Measurements from ENCODE around the gene NKTR. TPM values are rescaled to one million over a fixed set of nuclear protein-coding genes. Genes with fewer than 3 reads are reported as not detected.
A peak's percentile ranks its signal among the peaks of the same experiment; 100 is the strongest.

NKTR gene
- total RNA-seq, 3 donors from 2014 or later: 132 to 214 (median 175) TPM

DNA sequence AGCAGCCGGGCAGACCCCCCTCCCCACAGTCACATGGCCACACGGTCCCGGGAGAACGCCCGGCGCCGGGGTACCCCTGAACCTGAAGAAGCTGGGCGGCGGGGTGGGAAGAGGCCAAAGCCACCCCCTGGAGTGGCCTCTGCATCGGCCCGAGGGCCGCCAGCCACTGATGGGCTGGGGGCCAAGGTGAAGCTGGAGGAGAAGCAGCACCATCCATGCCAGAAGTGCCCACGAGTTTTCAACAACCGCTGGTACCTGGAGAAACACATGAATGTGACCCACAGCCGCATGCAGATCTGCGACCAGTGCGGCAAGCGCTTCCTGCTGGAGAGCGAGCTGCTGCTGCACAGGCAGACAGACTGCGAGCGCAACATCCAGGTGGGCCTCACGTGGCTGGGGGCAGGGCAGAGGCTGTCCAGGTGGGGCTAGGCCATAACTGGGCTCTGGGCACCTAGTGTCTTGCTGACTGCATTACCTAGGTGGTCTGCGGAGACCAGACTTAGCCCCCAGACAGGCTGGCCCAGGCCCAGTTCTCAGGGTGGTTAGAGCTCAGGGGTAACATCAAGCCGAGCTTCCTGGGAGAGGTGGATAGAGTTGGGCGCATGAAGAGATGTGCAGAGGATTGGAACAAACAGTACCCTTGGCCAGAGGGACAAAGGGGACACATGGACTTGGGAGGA lies 59.1 kb downstream of the NKTR start:
- Histone ChIP-seq H3K27me3 (no peaks in the 10 kb centered on the region), H3K27ac (peak overlapping the region; percentile 21 to 61), H3K4me3 (no peak overlapping the region), H3K36me3 (no peaks in the 10 kb centered on the region), H3K4me1 (peaks cover 0 to 3% of the 10 kb centered on the region in 2 donors), H3K9me3 (no peaks in the 10 kb centered on the region)
- no peak for DNase-seq (ENCODE audit: low spot score in 2 of 2)
- TF ChIP-seq, protein P1, sequence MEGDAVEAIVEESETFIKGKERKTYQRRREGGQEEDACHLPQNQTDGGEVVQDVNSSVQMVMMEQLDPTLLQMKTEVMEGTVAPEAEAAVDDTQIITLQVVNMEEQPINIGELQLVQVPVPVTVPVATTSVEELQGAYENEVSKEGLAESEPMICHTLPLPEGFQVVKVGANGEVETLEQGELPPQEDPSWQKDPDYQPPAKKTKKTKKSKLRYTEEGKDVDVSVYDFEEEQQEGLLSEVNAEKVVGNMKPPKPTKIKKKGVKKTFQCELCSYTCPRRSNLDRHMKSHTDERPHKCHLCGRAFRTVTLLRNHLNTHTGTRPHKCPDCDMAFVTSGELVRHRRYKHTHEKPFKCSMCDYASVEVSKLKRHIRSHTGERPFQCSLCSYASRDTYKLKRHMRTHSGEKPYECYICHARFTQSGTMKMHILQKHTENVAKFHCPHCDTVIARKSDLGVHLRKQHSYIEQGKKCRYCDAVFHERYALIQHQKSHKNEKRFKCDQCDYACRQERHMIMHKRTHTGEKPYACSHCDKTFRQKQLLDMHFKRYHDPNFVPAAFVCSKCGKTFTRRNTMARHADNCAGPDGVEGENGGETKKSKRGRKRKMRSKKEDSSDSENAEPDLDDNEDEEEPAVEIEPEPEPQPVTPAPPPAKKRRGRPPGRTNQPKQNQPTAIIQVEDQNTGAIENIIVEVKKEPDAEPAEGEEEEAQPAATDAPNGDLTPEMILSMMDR (IDR thresholded peaks at IDR 0.05): no peak
- TF ChIP-seq POLR2A (IDR thresholded peaks at IDR 0.05) (no peak), POLR2AphosphoS5 (IDR thresholded peaks at IDR 0.05) (no peak)
- intact Hi-C loops (cut with DNase I; ENCODE audit: low total_unique reads): loop anchor here (1.0 kb wide), 1 partner anchor 44 kb away; no protein-coding TSS in a partner anchor

GRCh38 chr3:42660131-42660715 lies 59.7 kb downstream of the NKTR start:
- Histone ChIP-seq H3K27ac (peak overlapping the region; percentile 13 to 61), H3K4me3 (no peak overlapping the region), H3K27me3 (no peaks in the 10 kb centered on the region), H3K36me3 (no peaks in the 10 kb centered on the region), H3K9me3 (no peaks in the 10 kb centered on the region), H3K4me1 (peaks cover 0 to 3% of the 10 kb centered on the region in 2 donors)
- intact Hi-C loops (cut with DNase I; ENCODE audit: low total_unique reads): no loop called here
- DNase-seq (ENCODE audit: low spot score in 2 of 2): no peak
- TF ChIP-seq, protein P1 (IDR thresholded peaks at IDR 0.05): no peak

DNA sequence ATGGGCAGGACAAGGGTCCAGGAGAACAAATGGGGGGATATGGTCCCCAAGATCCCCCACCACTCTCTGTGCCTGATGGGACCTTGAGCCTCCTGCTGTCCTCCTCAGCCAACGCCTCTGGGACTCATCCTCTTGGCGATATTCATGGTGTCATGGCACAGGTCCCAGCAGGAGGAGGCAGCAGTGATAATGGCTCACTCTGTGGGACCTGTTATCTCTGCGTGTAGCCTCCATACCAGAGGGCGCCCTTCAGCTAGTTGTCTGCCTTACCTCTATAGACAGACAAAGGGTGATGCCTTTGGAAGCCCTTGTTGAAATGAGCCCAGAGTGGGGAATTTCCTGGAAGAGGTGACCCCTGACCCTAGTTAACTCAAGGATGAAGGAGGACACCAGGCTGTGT lies 60.4 kb downstream of the NKTR start:
- no peak for DNase-seq (ENCODE audit: low spot score in 2 of 2)

DNA sequence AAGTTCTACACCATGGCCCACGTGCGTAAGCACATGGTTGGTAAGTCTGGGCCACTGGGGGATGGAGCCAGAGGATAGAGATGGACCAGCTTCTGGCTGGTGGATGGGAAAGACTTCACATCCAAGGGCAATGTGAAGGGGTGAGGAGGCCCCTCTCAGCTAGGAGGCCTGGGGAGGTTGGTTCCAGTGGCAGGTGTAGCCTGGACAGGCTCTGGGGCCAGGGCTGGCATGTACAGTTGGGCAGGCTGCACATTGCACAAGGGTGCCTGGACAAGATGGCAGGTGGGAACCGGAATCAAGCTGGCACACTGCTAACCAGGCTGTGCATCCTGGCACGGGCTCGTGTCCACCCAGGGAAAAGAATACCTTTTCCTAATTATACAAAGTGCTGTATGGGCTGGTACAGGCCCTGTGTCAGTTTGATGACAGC lies 61.1 kb downstream of the NKTR start:
- H3K36me3 ChIP-seq: no peaks in the 10 kb centered on the region

More for the DNA sequence above, 60.4 kb downstream of the NKTR start:
- intact Hi-C loops (cut with DNase I; ENCODE audit: low total_unique reads): no loop called here
- Histone ChIP-seq H3K36me3 (no peaks in the 10 kb centered on the region), H3K27ac (peak overlapping the region in 1 of 2 donors; percentile 61), H3K4me3 (no peak overlapping the region), H3K9me3 (no peaks in the 10 kb centered on the region), H3K27me3 (no peaks in the 10 kb centered on the region), H3K4me1 (no peaks in the 10 kb centered on the region)
- TF ChIP-seq, protein P1 (IDR thresholded peaks at IDR 0.05): no peak
- TF ChIP-seq POLR2A (IDR thresholded peaks at IDR 0.05): no peak
- TF ChIP-seq POLR2AphosphoS5 (IDR thresholded peaks at IDR 0.05): no peak

More for the DNA sequence above, 61.1 kb downstream of the NKTR start:
- H3K9me3 ChIP-seq: no peaks in the 10 kb centered on the region
- TF ChIP-seq POLR2AphosphoS5 (IDR thresholded peaks at IDR 0.05) (no peak), POLR2A (IDR thresholded peaks at IDR 0.05) (no peak)
- TF ChIP-seq, protein P1 (IDR thresholded peaks at IDR 0.05): no peak
- H3K27ac ChIP-seq: no peak overlapping the region
- H3K4me3 ChIP-seq: no peak overlapping the region
- intact Hi-C loops (cut with DNase I; ENCODE audit: low total_unique reads): no loop called here
- no peak for DNase-seq (ENCODE audit: low spot score in 2 of 2)
- H3K4me1 ChIP-seq: no peaks in the 10 kb centered on the region
- no peaks in the 10 kb centered on the region for H3K27me3 ChIP-seq
